ENCODE results near the gene OSBPL5.

DNA sequence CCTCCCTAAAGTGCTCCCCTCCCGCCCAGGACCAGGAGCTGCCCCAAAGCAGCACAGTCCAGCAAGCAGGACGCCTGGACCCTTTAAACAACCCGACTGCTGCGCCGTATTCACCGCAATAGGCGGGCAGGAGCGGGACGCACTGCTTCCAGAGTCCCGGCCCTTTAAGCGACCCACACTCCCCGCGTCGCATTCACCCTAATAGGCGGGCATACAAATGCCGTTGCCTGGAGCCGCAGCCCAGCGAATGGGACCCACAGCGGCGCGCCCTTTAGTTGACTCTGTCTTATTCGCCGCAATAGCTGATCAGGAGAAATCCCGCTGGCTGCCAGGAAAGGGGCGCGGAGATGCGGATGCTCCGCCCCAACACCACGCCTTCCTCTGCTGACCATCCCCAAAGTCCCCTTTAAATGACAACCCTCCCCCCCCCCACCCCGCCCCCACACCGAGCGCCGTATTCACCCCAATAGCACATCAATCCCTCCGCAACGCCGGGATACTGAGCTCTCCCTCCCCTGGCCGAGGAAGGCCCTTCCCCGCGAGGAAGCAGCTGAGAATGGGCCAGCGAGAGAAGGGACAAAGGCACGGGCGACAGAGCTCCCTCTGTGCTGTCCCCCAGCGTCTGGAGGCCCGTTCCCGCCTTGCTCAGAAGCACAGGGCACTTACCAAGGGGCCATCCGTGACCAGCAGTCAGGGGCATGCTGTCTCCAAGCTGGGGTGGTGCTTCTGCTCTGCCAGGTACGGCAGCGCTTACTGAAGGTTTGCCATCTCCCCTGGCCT lies 4.7 kb downstream of the OSBPL5 start:
- TF ChIP-seq HDAC6 (IDR thresholded peaks at IDR 0.05; ENCODE audit: low read depth, low read length): no peak
- TF ChIP-seq, protein P1, sequence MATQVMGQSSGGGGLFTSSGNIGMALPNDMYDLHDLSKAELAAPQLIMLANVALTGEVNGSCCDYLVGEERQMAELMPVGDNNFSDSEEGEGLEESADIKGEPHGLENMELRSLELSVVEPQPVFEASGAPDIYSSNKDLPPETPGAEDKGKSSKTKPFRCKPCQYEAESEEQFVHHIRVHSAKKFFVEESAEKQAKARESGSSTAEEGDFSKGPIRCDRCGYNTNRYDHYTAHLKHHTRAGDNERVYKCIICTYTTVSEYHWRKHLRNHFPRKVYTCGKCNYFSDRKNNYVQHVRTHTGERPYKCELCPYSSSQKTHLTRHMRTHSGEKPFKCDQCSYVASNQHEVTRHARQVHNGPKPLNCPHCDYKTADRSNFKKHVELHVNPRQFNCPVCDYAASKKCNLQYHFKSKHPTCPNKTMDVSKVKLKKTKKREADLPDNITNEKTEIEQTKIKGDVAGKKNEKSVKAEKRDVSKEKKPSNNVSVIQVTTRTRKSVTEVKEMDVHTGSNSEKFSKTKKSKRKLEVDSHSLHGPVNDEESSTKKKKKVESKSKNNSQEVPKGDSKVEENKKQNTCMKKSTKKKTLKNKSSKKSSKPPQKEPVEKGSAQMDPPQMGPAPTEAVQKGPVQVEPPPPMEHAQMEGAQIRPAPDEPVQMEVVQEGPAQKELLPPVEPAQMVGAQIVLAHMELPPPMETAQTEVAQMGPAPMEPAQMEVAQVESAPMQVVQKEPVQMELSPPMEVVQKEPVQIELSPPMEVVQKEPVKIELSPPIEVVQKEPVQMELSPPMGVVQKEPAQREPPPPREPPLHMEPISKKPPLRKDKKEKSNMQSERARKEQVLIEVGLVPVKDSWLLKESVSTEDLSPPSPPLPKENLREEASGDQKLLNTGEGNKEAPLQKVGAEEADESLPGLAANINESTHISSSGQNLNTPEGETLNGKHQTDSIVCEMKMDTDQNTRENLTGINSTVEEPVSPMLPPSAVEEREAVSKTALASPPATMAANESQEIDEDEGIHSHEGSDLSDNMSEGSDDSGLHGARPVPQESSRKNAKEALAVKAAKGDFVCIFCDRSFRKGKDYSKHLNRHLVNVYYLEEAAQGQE (IDR thresholded peaks at IDR 0.05; ENCODE audit: borderline replicate concordance): no peak
- TF ChIP-seq, protein P1 (CRISPR knock-in tag; IDR thresholded peaks at IDR 0.05; ENCODE audit: low read depth): no peak
- no peak for TF ChIP-seq CREB5 (CRISPR knock-in tag; IDR thresholded peaks at IDR 0.05)
- no peak for TF ChIP-seq CTCF (IDR thresholded peaks at IDR 0.05 in 2 of 3, conservative IDR thresholded peaks at IDR 0.05 in 1 of 3; ENCODE audit: insufficient read depth in 2 of 3, low read depth in 1 of 3, low read length in 3 of 3)
- no peak for TF ChIP-seq KDM4B (IDR thresholded peaks at IDR 0.05; ENCODE audit: borderline replicate concordance in 2 of 2, low read depth in 1 of 2)
- no peak for TF ChIP-seq MED1 (CRISPR knock-in tag; IDR thresholded peaks at IDR 0.05; ENCODE audit: borderline replicate concordance)
- TF ChIP-seq CHD4 (IDR thresholded peaks at IDR 0.05; ENCODE audit: insufficient read depth, insufficient replicate concordance, low read depth, low read length, poor library complexity, severe bottlenecking): no peak
- TF ChIP-seq, protein P2, sequence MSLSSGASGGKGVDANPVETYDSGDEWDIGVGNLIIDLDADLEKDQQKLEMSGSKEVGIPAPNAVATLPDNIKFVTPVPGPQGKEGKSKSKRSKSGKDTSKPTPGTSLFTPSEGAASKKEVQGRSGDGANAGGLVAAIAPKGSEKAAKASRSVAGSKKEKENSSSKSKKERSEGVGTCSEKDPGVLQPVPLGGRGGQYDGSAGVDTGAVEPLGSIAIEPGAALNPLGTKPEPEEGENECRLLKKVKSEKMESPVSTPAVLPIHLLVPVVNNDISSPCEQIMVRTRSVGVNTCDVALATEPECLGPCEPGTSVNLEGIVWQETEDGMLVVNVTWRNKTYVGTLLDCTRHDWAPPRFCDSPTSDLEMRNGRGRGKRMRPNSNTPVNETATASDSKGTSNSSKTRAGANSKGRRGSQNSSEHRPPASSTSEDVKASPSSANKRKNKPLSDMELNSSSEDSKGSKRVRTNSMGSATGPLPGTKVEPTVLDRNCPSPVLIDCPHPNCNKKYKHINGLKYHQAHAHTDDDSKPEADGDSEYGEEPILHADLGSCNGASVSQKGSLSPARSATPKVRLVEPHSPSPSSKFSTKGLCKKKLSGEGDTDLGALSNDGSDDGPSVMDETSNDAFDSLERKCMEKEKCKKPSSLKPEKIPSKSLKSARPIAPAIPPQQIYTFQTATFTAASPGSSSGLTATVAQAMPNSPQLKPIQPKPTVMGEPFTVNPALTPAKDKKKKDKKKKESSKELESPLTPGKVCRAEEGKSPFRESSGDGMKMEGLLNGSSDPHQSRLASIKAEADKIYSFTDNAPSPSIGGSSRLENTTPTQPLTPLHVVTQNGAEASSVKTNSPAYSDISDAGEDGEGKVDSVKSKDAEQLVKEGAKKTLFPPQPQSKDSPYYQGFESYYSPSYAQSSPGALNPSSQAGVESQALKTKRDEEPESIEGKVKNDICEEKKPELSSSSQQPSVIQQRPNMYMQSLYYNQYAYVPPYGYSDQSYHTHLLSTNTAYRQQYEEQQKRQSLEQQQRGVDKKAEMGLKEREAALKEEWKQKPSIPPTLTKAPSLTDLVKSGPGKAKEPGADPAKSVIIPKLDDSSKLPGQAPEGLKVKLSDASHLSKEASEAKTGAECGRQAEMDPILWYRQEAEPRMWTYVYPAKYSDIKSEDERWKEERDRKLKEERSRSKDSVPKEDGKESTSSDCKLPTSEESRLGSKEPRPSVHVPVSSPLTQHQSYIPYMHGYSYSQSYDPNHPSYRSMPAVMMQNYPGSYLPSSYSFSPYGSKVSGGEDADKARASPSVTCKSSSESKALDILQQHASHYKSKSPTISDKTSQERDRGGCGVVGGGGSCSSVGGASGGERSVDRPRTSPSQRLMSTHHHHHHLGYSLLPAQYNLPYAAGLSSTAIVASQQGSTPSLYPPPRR (CRISPR knock-in tag; IDR thresholded peaks at IDR 0.05; ENCODE audit: borderline replicate concordance): no peak
- no peak for TF ChIP-seq EZH2 (IDR thresholded peaks at IDR 0.05; ENCODE audit: borderline replicate concordance, low read depth, low read length)
- TF ChIP-seq KLF1 (tag; IDR thresholded peaks at IDR 0.05): no peak
- TF ChIP-seq ZKSCAN1 (IDR thresholded peaks at IDR 0.05; ENCODE audit: low read depth, low read length): no peak
- no peak for TF ChIP-seq ZZZ3 (IDR thresholded peaks at IDR 0.05)
